Activated CD8-positive, alpha-beta memory T cell treated with anti-CD3 and anti-CD28 coated beads for 36 hours (primary cell): ENCODE data around the gene VEGFA. TPM values are rescaled to one million over a fixed set of nuclear protein-coding genes. Genes with fewer than 3 reads are reported as not detected.

Source experiments
- CTCF ChIA-PET: fragments of 350-600 bp; sonication (Branson Sonifier 250); formaldehyde crosslinking; loops from one replicate; lab custom pipeline; 2021; ENCODE audit warnings: antibody characterized with exemption; lab: Charles Lee
- POLR2A ChIA-PET: fragments of 350-600 bp; sonication (Branson Sonifier 250); formaldehyde crosslinking; loops from one replicate; lab custom pipeline; 2021; ENCODE audit warnings: antibody characterized with exemption; lab: Charles Lee
- total RNA-seq, 2 experiments: library from RNA; stranded (reverse); gene quantifications; one replicate each; pipeline ENCODE4 v1.2.3, GENCODE V29; 2021

Gene VEGFA
- 10 to 100 TPM; 45.9 to 47.2 TPM for total RNA-seq

DNA sequence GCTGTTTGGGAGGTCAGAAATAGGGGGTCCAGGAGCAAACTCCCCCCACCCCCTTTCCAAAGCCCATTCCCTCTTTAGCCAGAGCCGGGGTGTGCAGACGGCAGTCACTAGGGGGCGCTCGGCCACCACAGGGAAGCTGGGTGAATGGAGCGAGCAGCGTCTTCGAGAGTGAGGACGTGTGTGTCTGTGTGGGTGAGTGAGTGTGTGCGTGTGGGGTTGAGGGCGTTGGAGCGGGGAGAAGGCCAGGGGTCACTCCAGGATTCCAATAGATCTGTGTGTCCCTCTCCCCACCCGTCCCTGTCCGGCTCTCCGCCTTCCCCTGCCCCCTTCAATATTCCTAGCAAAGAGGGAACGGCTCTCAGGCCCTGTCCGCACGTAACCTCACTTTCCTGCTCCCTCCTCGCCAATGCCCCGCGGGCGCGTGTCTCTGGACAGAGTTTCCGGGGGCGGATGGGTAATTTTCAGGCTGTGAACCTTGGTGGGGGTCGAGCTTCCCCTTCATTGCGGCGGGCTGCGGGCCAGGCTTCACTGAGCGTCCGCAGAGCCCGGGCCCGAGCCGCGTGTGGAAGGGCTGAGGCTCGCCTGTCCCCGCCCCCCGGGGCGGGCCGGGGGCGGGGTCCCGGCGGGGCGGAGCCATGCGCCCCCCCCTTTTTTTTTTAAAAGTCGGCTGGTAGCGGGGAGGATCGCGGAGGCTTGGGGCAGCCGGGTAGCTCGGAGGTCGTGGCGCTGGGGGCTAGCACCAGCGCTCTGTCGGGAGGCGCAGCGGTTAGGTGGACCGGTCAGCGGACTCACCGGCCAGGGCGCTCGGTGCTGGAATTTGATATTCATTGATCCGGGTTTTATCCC is at the start of gene VEGFA:
Gene VEGFA (plus strand): TSS at position 686 of the 846 bp plus-strand sequence.
- ChIA-PET POLR2A (interaction anchor here (0.6 to 2.3 kb wide), 16 partner anchors 29 to 1378 kb away, joined by 3 to 29 read pairs (median 4); partner anchors contain the start of genes GTPBP2, HSP90AB1 and MRPS18A), CTCF (interaction anchor here (0.8 to 3.9 kb wide), 39 partner anchors 8 to 618 kb away, joined by 3 to 44 read pairs (median 4); partner anchors contain the start of genes CDC5L and MRPS18A)

DNA sequence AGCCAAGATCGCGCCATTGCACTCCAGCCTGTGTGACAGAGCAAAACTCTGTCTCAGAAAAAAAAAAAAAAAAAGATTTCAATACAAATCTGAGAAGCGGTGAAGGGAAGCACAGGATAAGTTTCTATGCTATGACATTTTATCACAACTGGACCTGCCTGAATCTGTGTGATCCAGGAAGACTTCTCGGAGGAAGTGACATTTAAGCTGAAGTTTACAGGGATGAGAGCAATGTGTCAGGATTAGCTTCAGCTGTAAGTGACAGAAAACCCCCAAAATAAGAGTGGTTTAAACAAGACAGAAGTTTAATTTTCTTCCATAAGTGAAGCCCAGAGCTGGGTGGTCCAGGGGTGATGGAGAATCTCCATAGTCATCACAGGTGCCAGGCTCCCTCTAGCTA is 49.0 kb upstream of the VEGFA start:
- POLR2A ChIA-PET = interaction anchor here (0.6 kb wide), 1 partner anchor 354 kb away, joined by 3 read pairs; no protein-coding TSS in a partner anchor
- CTCF ChIA-PET = interaction anchor here (0.7 to 1.9 kb wide), 5 partner anchors 19 to 360 kb away, joined by 3 to 5 read pairs (median 4); partner anchors contain the start of gene VEGFA

DNA sequence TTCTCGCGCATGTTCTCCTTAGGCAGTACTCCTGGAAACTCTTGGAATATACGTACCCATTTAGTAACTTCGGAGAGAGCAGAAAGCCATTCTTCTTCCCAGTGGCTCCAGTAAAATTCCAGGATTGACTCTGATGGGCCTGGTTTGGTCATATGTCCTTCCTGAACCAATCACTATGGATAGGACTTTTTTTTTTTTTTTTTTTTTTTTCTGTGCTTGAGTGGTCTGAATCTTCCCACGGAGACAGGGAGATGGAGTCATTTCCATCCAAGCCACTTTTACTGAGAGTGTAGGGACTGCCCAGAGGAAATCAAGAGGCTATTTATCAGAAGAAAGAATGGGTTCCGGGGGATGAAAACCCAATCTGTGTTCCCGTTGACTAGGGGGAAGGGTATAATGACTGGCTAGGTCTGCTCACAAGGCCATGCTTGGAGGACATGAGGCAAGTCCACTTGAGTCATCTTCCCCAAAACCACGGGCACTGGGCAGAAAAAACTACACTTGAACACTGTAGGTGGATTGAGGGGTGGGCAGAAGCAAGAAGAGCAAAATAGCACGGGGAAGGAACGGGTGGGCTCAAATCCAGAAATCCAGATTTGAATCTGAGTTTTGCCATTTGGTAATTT is 47.0 kb upstream of the VEGFA start:
- ChIA-PET CTCF (interaction anchor here (1.2 to 2.6 kb wide), 2 partner anchors 47 to 356 kb away, joined by 5 to 42 read pairs; partner anchors contain the start of gene VEGFA), POLR2A (no interaction called here)

DNA sequence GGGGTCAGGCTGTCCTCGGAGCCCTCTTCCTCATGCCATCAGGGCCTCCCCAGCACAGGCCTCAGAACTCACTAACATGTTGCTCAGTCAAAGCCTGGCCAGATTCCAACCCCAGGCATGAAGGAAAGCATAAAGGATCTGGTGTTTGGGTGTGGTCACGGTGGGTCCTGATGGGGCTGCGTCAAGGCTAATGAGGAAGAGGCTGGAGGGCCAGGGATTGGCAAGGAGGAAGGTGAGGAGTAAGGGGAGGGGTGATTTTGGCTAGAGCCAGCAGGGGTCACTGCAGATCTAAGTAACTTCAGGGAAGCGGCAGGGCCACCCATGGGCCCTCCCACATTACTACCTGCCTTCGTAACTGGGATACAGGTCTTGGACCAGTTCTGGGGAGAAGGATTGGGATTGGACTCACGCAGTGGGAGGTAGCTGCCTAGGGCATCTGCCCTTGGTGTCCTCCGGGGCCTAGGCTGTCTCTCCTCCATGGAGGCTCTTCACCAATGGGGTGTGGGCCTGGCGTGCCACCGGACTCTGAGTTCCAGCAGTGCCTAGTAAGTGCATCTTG is 46.2 kb upstream of the VEGFA start:
- POLR2A ChIA-PET = interaction anchor here (0.6 to 1.6 kb wide), 4 partner anchors 42 to 351 kb away, joined by 3 to 25 read pairs (median 6); partner anchors contain the start of gene VEGFA

DNA sequence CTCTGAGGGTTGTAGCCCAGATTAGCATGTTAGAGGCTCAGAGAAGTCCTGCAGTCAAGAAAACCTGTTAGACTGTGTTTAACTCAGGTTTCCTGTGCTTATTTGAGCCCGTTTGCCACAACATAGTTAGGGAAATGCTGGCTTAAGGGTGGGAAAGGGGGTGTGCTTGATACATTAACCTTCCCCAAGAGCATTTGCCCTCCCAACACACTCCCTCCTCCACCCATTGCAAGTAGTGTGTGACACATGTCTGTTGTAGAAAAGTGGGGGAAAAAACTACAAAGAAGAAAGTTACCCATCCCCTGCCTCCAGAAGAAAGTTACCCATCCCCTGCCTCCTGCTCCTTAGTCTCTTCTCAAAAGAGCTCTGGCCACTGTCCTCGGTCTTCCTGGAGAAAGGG is 45.7 kb upstream of the VEGFA start:
- ChIA-PET CTCF (interaction anchor here (0.6 to 2.6 kb wide), 17 partner anchors 10 to 354 kb away, joined by 3 to 42 read pairs (median 4); partner anchors contain the start of gene VEGFA), POLR2A (interaction anchor here (0.6 to 1.6 kb wide), 7 partner anchors 41 to 351 kb away, joined by 3 to 25 read pairs (median 4); partner anchors contain the start of gene VEGFA)

More for the DNA sequence above, 46.2 kb upstream of the VEGFA start:
- CTCF ChIA-PET = interaction anchor here (0.8 to 2.6 kb wide), 15 partner anchors 9 to 355 kb away, joined by 3 to 42 read pairs (median 5); partner anchors contain the start of gene VEGFA

DNA sequence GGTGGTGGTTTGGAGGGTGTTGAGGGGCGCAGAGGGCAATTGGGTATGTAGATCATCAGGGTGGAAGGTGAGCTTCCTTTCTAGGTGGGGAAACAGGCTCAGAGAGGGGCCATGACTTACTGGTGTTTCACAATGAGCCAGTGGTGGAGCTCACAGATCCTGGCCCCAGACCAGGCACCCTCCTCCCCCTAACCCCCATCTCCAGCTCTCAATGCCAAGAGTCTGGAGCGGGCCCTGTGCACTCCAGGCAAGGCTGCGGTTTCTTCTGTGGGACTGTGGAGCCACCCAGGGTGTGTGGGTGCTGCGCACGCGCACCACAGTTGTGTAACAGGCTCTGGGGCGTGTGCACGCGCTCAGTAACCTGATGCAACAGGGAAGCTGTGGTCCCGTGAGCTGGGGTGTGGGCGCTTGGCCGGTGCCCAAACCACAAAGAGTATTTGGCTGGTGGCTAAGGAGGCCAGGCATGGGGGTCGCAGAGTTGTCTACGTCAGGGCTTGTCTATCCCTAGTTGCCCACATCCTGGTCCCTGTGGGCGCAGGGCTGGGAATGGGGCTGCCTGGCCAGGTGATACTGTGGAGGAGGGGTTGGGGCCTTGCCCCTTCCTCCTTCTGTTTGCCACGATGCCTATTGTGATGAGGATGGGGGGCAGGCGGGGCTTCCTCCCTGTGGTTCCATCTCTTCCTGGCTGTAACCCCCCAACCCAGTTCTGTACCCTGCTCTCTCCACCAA is 44.9 kb upstream of the VEGFA start:
- CTCF ChIA-PET = interaction anchor here (0.6 to 2.6 kb wide), 17 partner anchors 10 to 354 kb away, joined by 3 to 42 read pairs (median 3); partner anchors contain the start of gene VEGFA
- POLR2A ChIA-PET = interaction anchor here (0.6 to 1.6 kb wide), 6 partner anchors 45 to 350 kb away, joined by 3 to 25 read pairs (median 4); partner anchors contain the start of gene VEGFA

DNA sequence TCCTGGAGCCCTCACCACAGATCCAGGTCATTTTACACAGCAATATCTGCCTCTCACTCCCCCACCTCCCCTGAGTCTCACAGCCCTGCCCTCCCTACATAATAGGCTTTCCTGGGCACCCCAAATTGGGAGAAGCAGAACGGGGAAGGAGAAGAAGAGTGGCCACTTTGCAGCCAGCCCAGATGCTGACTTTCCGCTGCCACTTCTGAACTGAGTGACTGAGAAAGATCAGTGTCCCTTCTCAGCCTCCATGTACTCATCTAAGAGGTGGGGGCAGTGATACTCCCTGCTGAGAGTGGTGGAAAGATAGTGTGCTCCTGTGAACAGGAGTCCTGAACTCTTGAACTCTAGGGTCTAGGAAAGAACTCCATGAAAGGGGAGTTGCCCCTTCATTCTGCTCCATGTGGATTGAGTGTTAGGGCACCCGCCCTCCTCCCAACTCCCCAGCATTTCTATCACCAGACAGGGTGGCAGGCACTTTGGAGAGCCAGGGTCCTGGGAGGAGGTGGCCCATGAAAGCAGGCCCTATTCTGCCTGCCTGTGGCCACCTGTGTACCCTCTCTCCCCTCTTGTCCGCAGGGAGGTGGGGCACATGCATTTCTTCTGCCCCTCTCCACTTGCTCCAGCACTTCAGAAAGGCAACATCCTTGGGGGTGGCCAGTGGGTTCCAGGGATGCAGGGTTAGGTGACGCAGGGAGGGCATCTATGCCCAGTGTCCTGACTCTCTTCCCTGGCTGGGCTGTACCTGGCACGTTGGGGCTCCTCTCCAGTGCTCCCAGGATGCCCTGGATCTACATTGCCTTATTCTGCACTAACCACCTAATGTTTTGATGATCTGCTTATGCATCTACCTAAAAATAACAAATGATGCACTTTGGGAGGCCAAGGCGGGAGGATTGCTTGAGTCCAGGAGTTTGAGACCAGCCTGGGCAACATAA is 44.1 kb upstream of the VEGFA start:
- CTCF ChIA-PET = interaction anchor here (0.6 to 2.6 kb wide), 9 partner anchors 9 to 628 kb away, joined by 3 to 42 read pairs (median 5); partner anchors contain the start of gene VEGFA
- POLR2A ChIA-PET = interaction anchor here (1.2 to 1.6 kb wide), 3 partner anchors 44 to 49 kb away, joined by 3 to 25 read pairs (median 7); partner anchors contain the start of gene VEGFA

DNA sequence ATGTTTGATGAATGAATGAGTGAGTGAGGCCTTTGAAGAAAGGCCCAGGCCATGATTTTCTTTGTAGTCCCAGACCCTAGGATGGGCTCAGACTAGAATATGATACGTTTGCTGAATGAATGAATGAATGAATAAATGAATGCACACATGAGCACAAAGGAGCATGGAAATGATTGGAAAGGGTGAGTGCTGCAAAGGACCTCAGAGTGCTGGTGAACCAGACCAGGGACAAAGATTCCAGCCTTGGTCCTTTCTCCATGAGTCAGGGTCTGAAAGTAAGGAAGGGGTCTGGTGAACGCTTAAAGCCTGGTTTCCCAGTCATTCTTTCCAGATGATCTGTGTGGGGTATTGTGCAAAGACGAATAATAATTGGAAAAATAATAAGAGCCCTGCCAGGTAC is 42.4 kb upstream of the VEGFA start:
- ChIA-PET POLR2A (no interaction called here), CTCF (interaction anchor here (1.0 kb wide), 1 partner anchor 59 kb away, joined by 3 read pairs; no protein-coding TSS in a partner anchor)

DNA sequence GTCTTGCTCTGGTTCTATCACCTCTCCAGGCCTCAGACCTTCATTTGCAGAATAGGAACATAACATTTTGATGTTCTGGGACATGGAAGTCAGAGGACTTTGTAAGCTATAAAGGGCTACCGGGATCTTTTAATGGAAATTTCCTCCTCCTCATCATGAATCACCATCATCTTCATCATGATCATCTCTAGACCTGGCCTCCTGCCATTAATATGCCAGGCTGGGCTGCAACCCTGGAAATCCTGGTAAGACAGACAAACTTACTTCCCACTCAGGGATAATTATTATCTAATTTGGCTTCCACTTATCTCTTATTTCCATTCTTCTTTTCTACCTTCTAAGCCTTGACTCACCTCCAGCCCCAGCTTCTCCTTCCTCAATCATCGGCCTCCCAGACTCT is 41.4 kb upstream of the VEGFA start:
- POLR2A ChIA-PET = interaction anchor here (0.6 kb wide), 1 partner anchor 35 kb away, joined by 8 read pairs; no protein-coding TSS in a partner anchor
- CTCF ChIA-PET = interaction anchor here (0.7 to 1.2 kb wide), 3 partner anchors 34 to 60 kb away, joined by 3 to 4 read pairs (median 3); no protein-coding TSS in a partner anchor

DNA sequence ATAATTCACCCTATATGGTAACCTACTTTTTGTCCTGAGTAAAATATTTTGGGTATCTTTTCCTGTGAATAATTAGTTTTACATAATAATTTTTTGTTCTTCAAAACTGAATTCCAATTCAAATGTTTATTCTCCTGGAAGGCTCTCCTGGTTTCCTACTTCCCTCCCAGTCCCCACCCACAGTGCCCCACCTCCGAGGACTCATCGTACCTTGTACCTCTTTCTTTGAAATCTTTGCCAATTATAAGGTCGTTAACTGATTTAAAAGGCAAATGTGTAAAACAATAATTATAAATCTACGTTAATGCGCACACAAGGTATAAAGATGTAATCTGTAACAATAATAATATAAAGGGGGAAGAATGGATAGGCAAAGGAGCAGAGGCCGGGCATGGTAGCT is 40.5 kb upstream of the VEGFA start:
- ChIA-PET CTCF (no interaction called here), POLR2A (no interaction called here)

DNA sequence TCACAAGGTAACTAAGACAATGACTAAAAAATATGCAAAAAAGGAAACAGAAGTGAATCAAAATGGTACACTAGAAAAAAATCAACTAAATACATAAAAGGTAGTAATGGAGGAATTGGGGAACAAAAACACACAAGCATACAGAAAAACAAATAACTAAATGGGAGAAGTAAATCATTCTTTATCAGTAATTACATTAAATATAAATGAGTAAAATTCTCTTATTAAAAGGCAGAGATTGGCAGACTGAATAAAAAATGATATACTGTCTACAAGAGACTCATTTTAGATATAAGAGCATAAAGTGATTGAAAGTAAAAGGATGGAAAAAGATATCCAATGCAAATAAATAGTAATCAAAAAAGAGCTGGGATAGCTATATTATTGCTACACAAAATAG is 39.4 kb upstream of the VEGFA start:
- ChIA-PET POLR2A (no interaction called here), CTCF (no interaction called here)

DNA sequence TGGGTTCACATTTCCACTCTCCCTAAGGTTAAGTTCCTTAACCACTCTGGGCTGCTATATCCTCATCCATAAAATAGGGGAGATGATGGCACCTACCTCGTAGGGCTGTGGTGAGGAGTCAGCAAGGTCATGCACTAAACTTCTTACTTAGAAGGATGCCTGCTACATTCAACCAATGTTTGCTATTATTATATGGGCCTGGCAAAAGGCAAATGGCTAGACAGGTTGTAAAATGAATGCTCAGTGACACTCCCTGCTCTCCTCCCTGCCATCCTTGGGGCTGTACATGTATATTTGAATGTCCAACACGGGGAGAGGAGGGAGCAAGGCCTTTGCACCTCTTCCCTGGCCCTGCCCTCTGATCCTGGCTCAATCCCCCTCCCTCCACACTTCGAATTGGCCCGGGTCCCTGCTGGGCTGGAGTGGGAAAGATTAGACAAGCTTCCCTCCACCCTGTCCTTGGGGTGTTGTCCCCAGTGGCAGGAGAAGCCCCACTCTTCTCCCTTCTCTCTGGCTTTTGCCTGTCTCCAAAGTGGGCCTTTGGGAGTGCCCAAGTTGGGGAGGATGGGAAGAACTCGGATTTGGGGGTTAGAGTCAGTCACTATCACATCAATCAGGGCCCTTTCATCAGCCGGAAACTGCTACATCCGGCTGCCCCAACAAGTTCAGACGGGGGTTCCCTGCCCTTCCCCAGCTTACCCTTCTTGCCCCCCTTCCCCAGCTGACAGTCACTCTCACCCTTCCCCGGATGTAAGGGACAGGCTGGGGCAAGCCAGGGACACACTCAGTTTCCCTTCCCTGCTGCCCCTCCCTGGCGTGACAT is 36.3 kb upstream of the VEGFA start:
- ChIA-PET CTCF (interaction anchor here (1.2 kb wide), 1 partner anchor 36 kb away, joined by 6 read pairs; the partner anchor contains the start of gene VEGFA), POLR2A (no interaction called here)

DNA sequence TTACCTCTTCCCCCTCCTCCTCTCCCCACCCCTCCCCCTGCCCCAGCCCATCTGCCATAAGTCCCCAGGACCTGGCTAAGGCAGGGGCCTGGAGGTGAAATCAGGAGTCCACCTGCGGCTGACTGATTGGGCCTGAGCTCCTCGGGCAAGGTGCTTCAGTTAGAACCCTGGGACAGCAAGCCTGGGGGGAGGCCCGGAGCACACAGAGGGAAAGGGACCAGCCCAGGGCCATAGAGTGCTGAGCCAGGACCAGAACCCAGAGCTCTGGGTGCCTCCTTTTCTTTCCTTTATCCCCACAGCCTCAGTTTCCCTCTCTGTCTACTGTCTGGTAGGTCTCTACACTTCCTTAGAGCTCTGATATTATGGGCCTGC is 35.7 kb upstream of the VEGFA start:
- ChIA-PET POLR2A (no interaction called here), CTCF (interaction anchor here (1.2 kb wide), 1 partner anchor 36 kb away, joined by 6 read pairs; the partner anchor contains the start of gene VEGFA)

DNA sequence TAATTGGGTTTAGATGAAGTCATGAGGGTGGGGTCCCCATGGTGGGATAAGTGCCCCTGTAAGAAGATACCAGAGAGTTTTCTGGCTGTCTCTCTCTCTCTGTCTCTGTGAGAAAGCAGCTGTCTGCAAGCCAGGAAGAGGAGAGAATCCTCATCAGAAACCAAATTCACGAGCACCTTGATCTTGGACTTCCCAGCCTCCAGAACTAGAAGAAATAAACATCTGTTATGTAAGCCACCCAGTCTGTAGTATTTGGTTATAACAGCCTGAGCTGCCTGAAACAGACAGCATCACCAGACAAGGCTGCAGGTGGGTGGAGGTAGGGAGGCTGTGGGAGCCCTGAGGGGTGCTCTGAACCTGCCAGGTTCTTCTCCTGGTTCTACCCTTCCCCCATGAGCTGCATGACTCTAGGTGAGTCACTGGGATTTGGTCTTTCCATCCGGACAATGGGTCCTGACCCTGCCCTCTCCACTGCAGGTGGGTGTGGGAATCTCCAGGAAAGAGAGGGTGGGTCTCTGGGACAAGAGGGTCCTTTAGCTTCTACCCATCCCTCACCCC is 34.3 kb upstream of the VEGFA start:
- CTCF ChIA-PET = interaction anchor here (1.5 kb wide), 1 partner anchor 11 kb away, joined by 5 read pairs; no protein-coding TSS in a partner anchor
- POLR2A ChIA-PET = interaction anchor here (0.8 kb wide), 1 partner anchor 34 kb away, joined by 4 read pairs; the partner anchor contains the start of gene VEGFA

DNA sequence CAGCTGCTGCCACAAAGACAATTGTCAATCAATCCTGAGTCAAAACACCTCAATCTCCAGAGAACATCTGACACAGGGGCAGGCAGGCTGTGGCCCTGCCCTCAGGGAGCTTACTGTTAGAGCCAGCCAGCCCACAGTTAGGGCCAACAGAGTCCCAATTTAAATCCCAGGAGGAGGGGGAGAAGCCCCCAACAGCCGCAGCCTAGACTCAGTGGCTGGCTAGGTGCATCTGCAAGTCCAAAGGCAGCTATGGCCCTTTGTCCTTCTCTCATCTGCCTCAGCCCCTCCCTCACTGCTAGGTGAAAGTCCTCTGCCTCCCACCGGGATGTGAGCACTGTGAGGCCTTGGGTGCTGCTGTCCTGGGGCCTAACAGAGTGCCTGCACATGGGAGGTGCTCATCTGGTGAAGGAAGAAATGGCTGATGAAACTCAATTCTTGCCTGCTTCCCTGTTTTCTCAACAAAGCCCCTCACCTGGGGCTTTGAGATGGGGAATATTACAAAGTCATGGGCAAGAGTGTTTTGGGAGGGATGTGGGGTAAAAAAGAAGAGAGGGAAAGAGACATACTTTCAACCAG is 33.7 kb upstream of the VEGFA start:
- CTCF ChIA-PET = interaction anchor here (1.5 kb wide), 1 partner anchor 12 kb away, joined by 5 read pairs; no protein-coding TSS in a partner anchor
- POLR2A ChIA-PET = interaction anchor here (0.8 kb wide), 1 partner anchor 34 kb away, joined by 4 read pairs; the partner anchor contains the start of gene VEGFA
